HepG2 (cell line): ENCODE results near the gene HPCAL1. TPM values are rescaled to one million over a fixed set of nuclear protein-coding genes. Genes with fewer than 3 reads are reported as not detected.
A peak's percentile ranks its signal among the peaks of the same experiment; 100 is the strongest.

Experiments
- ARNT ChIP-seq: fragments of 450-650 bp; IDR thresholded peaks from 2 replicates; pipeline ENCODE4 v1.6.1; 2017
- DBP ChIP-seq: sonication (generic); formaldehyde crosslinking; IDR thresholded peaks from 2 replicates; pipeline ENCODE4 v1.4.0; 2020; ENCODE audit warnings: missing genetic modification reagents; ENCODE audit errors: not compliant biosample characterization
- GABPB1 ChIP-seq: IDR thresholded peaks from 2 replicates; pipeline ENCODE4 v1.6.1; 2016; ENCODE audit warnings: mild to moderate bottlenecking, missing genetic modification reagents, moderate library complexity, missing compliant biosample characterization
- HMG20B ChIP-seq: conservative IDR thresholded peaks from 2 replicates; pipeline ENCODE4 v1.6.1; 2016; ENCODE audit warnings: missing genetic modification reagents, missing compliant biosample characterization
- HOXA7 ChIP-seq: sonication (generic); formaldehyde crosslinking; IDR thresholded peaks from 2 replicates; pipeline ENCODE4 v1.8.1; 2022; ENCODE audit warnings: mild to moderate bottlenecking, missing genetic modification reagents, moderate library complexity
- NR0B2 ChIP-seq: sonication (generic); formaldehyde crosslinking; IDR thresholded peaks from 2 replicates; pipeline ENCODE4 v1.4.0; 2020; ENCODE audit warnings: mild to moderate bottlenecking, missing genetic modification reagents
- NR2F1 ChIP-seq, 2 experiments: fragments of 450-650 bp in 1 of 2; formaldehyde crosslinking in 1 of 2; IDR thresholded peaks; 2 replicates each; pipeline versions ENCODE4 v1.5.0 to v1.6.1; 2016 to 2020; ENCODE audit warnings: mild to moderate bottlenecking in 1 of 2, missing compliant biosample characterization in 1 of 2, missing genetic modification reagents in 1 of 2, moderate library complexity in 1 of 2
- PAWR ChIP-seq: sonication (generic); formaldehyde crosslinking; IDR thresholded peaks from 2 replicates; pipeline ENCODE4 v1.4.0; 2020; ENCODE audit warnings: missing genetic modification reagents, mild to moderate bottlenecking, borderline replicate concordance
- SMARCE1 ChIP-seq: fragments of 450-650 bp; IDR thresholded peaks from 2 replicates; pipeline ENCODE4 v1.6.1; 2017; ENCODE audit warnings: borderline replicate concordance
- TFDP2 ChIP-seq: sonication (generic); formaldehyde crosslinking; IDR thresholded peaks from 2 replicates; pipeline ENCODE4 v1.4.0; 2020; ENCODE audit warnings: missing genetic modification reagents
- ZBED4 ChIP-seq: sonication (generic); formaldehyde crosslinking; IDR thresholded peaks from 2 replicates; pipeline ENCODE4 v1.4.0; 2020; ENCODE audit warnings: missing genetic modification reagents, borderline replicate concordance
- ZBTB49 ChIP-seq: sonication (generic); formaldehyde crosslinking; IDR thresholded peaks from 2 replicates; pipeline ENCODE4 v1.4.0; 2020; ENCODE audit warnings: missing genetic modification reagents, borderline replicate concordance
- ZC3H13 ChIP-seq: sonication (generic); formaldehyde crosslinking; IDR thresholded peaks from 2 replicates; pipeline ENCODE4 v1.8.1; 2023; ENCODE audit warnings: mild to moderate bottlenecking, missing genetic modification reagents, moderate library complexity
- ZEB1 ChIP-seq: IDR thresholded peaks from 2 replicates; pipeline ENCODE4 v1.6.1; 2012; ENCODE audit warnings: mild to moderate bottlenecking, low read depth, inconsistent platforms; ENCODE audit not compliant: insufficient replicate concordance
- ZFP1 ChIP-seq: IDR thresholded peaks from 2 replicates; pipeline ENCODE4 v1.6.1; 2016
- ZMAT3 ChIP-seq: sonication (generic); formaldehyde crosslinking; conservative IDR thresholded peaks from 2 replicates; pipeline ENCODE4 v1.7.0; 2021; ENCODE audit warnings: missing genetic modification reagents
- ZNF30 ChIP-seq: sonication (generic); formaldehyde crosslinking; IDR thresholded peaks from 2 replicates; pipeline ENCODE4 v1.5.0; 2020; ENCODE audit warnings: mild to moderate bottlenecking, missing genetic modification reagents
- ZNF337 ChIP-seq: sonication (generic); formaldehyde crosslinking; IDR thresholded peaks from 2 replicates; pipeline ENCODE4 v1.5.1; 2020; ENCODE audit warnings: missing genetic modification reagents, low read depth, mild to moderate bottlenecking, borderline replicate concordance
- ZNF354B ChIP-seq: sonication (generic); formaldehyde crosslinking; IDR thresholded peaks from 2 replicates; pipeline ENCODE4 v1.8.0; 2022; ENCODE audit warnings: mild to moderate bottlenecking, missing genetic modification reagents
- ZNF44 ChIP-seq: sonication (generic); formaldehyde crosslinking; IDR thresholded peaks from 2 replicates; pipeline ENCODE4 v1.5.1; 2020; ENCODE audit warnings: mild to moderate bottlenecking, missing genetic modification reagents
- ZNF451 ChIP-seq: sonication (generic); formaldehyde crosslinking; IDR thresholded peaks from 2 replicates; pipeline ENCODE4 v1.5.0; 2020; ENCODE audit warnings: mild to moderate bottlenecking, missing genetic modification reagents
- ZNF563 ChIP-seq: sonication (generic); formaldehyde crosslinking; IDR thresholded peaks from 2 replicates; pipeline ENCODE4 v1.8.0; 2022; ENCODE audit warnings: mild to moderate bottlenecking, moderate library complexity, missing genetic modification reagents
- polyA plus RNA-seq, 8 experiments: library from polyadenylated mRNA; depleted of rRNA in 3 of 8; stranded (reverse) in 7 of 8; unstranded in 1 of 8; fragments of >200 nt; fragmentation: Illumina TruSeq in 4 of 8; extraction: Trizol in 4 of 8; gene quantifications; 2 replicates each; pipeline versions ENCODE4 v1.2.1 to v1.2.3, GENCODE V29; 2011 to 2016; ENCODE audit warnings: low read depth in 4 of 8, missing spikeins in 1 of 8, mixed read lengths in 1 of 8; ENCODE audit not compliant: insufficient read depth in 1 of 8
- total RNA-seq, 5 experiments: library from RNA; depleted of rRNA; stranded (reverse); fragments of >200 nt; fragmentation: Illumina TruSeq; extraction: Trizol; gene quantifications; 2 replicates each; pipeline ENCODE4 v1.2.3, GENCODE V29; 2016; ENCODE audit warnings: low read depth in 1 of 5

HPCAL1 gene
- total and polyA plus RNA-seq, 2 of the 13 experiments (the other 11 are each of a cell fraction or from before 2014, with no cell fraction given): 29.5 to 29.9 TPM

GRCh38 chr2:10447895-10448575 lies 145.3 kb downstream of the HPCAL1 start, which contains the start of gene ODC1 (continued):
- TF ChIP-seq ZBTB49 (CRISPR knock-in tag) (no peak), ZFP1 (no peak), ZEB1 (no peak), NR2F1 (CRISPR knock-in tag; IDR thresholded peaks at IDR 0.05) (no peak), HOXA7 (CRISPR knock-in tag) (no peak), ZNF337 (CRISPR knock-in tag) (no peak), ZMAT3 (CRISPR knock-in tag) (peak; percentile 99), ZBED4 (CRISPR knock-in tag) (peak; percentile 55; the same call in 1 of the 2 replicates), ZNF563 (CRISPR knock-in tag) (peak; percentile 100), ZNF451 (CRISPR knock-in tag) (peak; percentile 100), TFDP2 (CRISPR knock-in tag) (peak; percentile 86), PAWR (CRISPR knock-in tag) (no peak; the same call in 1 of the 2 replicates), ZNF30 (CRISPR knock-in tag) (no peak), HMG20B (CRISPR knock-in tag) (no peak), ZC3H13 (CRISPR knock-in tag) (peak; percentile 83), ZNF44 (CRISPR knock-in tag) (no peak), DBP (CRISPR knock-in tag) (no peak), ARNT (no peak), NR0B2 (CRISPR knock-in tag) (peak; percentile 98; the same call in 1 of the 2 replicates), GABPB1 (CRISPR knock-in tag) (peak; percentile 71), SMARCE1 (no peak), ZNF354B (no peak)
